ENCODE data around the gene COL24A1.

The COL24A1 gene

DNA sequence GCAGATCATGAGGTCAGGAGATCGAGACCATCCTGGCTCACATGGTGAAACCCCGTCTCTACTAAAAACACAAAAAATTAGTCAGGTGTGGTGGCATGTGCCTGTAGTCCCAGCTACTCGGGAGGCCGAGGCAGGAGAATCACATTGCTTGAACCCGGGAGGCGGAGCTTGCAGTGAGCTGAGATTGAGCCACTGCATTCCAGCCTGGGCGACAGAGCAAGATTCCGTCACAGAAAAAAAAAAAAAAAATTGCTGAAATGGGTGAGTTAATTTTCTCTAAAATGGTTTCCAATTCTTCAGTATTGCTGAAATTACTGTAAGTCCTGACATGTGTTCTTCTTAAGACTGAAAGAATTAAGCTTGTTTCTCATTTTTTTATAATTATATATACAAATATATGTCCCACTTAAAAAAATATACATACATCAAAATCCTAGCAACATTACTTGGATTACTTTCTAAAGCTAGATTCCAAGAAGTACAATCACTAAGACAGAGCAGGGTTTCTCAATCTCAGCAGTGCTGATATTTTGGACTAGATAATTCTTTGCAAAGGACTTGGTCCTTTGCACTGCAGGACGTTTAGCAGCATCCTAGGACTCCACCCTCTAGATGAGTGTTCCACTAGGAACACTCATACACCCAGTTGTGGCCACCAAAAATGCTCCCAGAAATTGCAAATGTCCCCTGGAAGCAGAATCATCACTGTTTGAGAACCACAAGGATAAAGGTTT lies 473.1 kb downstream of the COL24A1 start:
- no peak overlapping the region for H3K27ac ChIP-seq
- TF ChIP-seq, protein P1, sequence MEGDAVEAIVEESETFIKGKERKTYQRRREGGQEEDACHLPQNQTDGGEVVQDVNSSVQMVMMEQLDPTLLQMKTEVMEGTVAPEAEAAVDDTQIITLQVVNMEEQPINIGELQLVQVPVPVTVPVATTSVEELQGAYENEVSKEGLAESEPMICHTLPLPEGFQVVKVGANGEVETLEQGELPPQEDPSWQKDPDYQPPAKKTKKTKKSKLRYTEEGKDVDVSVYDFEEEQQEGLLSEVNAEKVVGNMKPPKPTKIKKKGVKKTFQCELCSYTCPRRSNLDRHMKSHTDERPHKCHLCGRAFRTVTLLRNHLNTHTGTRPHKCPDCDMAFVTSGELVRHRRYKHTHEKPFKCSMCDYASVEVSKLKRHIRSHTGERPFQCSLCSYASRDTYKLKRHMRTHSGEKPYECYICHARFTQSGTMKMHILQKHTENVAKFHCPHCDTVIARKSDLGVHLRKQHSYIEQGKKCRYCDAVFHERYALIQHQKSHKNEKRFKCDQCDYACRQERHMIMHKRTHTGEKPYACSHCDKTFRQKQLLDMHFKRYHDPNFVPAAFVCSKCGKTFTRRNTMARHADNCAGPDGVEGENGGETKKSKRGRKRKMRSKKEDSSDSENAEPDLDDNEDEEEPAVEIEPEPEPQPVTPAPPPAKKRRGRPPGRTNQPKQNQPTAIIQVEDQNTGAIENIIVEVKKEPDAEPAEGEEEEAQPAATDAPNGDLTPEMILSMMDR (IDR thresholded peaks at IDR 0.05), result no peak
- no peak overlapping the region for H3K4me3 ChIP-seq
- no peak for DNase-seq (ENCODE audit: low spot score)

DNA sequence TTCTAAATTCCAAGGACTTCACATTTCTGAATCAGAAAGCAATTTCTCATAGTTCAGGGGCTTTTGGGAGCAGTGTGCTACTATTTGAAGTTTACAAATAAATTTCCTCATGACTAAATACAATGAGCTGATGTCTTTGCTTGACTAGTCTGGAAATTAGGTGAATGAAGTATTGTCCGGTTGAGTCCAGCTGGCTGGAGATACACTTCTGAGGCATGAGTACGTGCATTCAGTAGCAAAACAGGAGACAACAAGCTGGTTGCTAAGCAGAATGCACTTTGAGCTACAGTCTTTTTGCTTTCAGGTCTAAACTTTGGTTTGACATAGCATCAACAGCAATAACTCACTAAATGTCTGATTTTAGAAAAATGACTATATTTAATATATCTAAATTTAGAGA lies 475.5 kb downstream of the COL24A1 start:
- H3K27ac ChIP-seq, result no peak overlapping the region
- DNase-seq (ENCODE audit: low spot score), result no peak
- TF ChIP-seq, protein P1 (IDR thresholded peaks at IDR 0.05), result no peak
- H3K4me3 ChIP-seq, result no peak overlapping the region

Measured in coronary artery (tissue), 2 donors.